Inflammatory macrophage treated with lipopolysaccharide for 1 hour (primary cell): ENCODE measurements around the gene ADCY10.
"Not testable (repeated sequence)": the region's sequence is repeated elsewhere in the genome, so short reads cannot be mapped to it uniquely, and the experiment has no call there.

ENCODE experiments used
- DNase-seq, 2 donors: peaks; one replicate each; pipeline ENCODE4 v3.0.0-alpha.2; 2020 to 2022

The ADCY10 gene

DNA sequence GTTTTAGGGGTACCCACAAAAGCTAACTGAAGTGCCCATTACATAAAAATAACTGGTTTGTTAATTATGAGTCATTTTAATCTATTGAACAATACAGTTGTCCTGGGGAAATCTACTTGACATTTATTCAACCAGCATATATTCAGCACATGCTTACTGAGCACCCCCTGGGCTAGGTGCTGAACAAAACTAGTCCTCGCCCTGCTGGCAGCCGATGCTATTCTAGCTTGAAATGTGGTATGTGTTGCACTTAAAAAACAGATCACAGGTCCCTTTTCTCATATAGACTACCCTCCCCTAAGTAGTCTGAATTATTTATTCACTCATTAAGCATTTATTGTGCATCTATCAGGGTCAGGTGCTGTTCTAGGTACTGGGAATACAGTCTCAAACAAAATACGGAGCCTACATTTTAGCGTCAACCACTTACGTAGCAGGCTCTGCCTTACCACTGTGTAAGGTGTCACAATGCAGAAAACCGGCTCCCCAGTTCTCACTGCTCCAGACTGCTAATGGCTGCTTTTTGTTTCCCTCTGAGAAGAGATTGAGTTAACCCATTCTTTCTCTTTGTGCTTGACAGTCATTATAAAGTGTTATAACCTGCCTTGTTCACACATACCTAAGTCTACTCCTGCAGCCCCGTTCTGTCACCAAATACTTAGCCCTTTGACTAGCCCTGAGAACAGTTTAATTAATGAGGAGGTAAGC is 57.1 kb downstream of the ADCY10 start:
- DNase-seq: no peak

DNA sequence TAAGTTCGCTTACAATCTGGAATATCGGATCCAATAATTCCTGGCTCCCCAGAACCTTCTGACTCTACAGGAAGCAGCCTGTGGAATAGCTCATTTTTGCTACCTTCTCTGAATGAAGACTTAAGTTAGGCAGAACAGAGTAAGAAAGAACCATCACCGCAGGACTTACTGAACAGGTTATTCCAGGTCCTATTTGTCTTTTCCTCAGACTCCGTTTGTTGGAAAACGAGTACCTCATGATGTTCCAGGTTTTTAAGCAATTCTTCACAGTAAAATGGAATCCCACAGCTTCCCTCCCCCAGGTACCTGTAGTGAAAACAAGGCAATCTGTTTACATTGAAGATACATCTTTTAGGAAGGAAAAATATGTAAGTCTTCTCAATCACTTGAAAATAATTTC is 59.8 kb downstream of the ADCY10 start:
- DNase-seq: no peak

DNA sequence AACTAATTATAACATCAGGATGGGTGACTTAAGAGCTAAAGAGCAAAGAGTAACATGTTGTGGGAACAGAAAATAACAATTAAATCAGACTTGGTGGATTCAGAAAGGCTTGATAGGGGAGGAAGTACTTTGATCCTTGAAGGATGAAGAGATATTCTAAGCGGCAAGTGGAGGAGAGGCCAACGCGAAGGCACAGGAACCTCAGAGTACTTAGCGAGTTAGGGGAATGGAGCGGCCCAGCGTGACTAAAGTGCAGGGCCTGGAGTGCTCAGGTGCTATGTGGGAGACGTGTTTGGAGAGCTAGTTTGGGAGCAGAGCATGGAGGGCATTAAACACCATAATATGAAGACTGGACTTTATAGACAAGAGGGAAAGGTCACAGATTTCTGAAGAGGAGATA is 64.3 kb downstream of the ADCY10 start:
- no peak for DNase-seq

DNA sequence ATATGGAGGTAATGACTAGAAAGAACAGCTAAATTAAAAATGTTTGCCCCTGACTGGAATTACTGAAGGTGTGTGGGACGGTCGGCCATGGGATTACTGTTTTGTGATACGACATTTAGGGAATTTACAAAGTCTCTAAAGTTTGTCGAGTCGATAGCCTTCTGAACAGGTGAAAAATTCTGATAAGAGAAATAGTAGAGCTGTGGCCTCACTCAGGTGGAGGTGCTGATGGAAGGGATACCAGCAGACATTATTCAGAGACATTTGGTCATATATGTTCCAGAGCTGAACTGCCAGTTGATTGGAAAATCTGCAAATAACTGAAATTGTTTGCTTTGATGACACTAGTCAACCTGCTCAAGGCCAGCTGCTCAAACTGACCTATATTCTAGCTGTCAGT is 71.1 kb downstream of the ADCY10 start:
- DNase-seq: no peak

DNA sequence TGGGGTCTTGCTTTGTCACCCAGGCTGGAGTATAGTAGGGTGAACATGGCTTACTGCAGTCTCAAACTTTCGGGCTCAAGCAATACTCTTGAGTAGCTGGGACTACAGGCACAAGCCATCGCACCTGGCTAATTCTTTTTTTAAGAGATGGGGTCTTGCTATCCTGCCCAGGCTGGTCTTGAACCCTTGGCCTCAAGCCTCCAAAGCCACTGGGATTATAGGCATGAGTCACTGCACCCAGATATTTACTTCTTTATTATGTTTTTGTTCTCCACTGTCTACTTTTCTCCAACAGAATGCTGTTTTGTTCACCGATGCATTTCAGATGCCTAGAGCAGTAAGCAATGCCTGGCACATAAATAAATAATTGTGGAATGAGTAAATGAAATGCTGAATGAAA is 72.4 kb downstream of the ADCY10 start:
- no peak for DNase-seq

DNA sequence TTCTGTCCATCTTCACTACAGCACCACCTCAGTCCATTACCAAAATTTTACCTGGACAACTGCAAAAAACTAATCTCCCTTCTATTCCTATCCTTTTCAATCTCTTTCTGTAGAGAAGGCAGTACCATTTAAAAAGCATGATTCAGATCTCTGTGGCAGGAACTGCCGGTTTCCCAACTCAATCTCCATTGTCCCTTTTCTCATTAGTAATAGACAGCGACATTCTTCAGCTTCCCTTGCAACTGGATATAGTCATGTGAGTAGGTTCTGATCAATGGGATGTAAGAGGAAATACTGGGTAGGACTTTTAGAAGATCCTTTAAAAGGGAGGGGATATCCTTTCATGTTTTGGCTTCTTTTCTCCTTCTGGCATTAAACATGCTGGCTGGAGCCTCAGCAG is 74.9 kb downstream of the ADCY10 start:
- DNase-seq: no peak

DNA sequence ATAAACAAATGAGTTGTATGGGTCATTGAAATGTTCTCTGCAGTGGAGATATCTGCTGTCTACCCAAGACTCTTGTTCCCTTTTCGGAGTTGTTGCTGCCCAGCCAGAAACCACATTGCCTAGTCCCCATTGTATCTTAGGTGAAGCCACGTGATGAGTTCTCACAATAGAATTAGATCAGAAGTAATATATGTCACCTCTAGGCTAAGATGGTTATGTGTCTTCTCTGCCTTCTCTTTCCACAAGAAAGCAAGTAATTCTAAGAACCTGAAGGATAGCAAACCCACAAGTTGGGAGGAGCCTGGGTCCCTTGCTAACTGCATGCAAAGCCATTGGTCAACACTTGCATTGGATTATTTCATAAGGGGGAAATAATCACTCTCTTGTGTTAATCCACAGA is 76.6 kb downstream of the ADCY10 start:
- DNase-seq: no peak

DNA sequence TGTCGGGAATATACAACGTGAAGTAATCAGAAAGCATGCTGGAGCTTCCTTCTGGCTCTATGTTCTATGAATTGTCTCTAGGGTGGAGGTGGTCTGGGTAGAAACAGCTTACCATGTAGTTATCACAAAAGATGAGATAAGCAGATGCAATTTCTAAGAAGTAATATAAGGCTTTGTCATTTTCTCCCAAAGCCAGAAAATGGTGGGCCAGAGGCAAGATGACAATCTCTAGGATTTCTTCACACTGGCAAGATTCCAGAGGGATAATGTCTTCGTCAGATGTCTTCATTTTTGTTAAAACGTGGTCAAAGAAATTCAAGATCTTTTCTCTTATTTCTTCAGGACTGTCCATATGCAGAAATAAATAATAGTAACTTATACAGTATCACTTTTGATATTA is 77.7 kb downstream of the ADCY10 start:
- DNase-seq: no peak

DNA sequence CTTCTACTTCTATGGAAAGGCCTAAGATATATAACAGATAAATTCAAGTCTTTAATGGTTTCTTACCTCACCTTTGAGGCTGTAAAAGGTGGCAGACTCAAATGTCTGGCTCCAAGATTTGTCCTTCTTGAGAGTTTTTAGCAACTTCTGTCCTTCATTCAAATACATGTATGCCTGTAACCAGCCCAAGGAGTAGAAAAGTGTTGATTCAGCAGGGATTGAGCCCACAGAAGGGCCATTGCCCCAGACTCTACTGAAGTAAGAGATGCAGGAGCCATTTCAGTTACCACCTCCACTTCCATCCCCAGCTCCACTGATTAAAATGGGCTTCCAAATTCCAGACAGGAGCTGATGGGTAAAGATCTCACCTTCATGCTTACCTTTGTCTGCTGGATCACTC is 80.0 kb downstream of the ADCY10 start:
- no peak for DNase-seq

DNA sequence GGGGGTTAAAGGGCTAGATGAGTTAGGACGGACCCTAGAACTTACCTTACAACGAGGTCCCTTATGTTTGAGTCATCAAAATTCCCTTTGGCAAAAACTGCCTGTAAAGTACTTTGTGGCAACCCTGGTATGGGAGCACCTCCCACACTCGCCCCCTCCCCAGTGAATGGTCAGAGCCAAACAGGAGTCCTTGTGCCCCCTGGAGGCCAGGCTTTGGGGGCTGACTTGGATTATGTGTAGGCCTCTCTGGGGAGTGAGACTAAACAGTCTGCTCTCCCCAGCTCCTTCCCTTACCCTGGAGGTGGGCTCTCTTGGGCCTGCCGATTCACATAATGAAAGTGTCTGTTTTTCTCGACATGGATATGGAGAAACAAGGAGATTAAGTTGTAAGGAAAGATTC is 81.2 kb downstream of the ADCY10 start:
- no peak for DNase-seq

DNA sequence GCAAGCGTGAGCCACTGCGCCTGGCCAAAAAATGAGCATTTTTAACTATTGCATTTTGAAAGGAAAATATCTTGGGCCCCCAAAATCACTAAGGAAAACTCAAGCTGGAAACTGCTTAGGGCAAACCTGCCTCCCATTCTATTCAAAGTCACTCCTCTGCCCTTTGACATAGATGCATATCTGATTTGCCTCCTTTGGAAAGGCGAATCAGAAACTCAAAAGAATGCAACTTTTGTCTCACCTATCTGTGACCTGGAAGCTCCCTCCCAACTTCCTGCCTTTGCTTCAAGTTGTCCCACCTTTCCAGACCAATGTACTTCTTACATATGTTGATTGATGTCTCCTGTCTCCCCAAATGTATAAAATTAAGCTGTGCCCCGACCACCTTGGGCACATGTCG is 83.3 kb downstream of the ADCY10 start:
- DNase-seq: not testable (repeated sequence)

DNA sequence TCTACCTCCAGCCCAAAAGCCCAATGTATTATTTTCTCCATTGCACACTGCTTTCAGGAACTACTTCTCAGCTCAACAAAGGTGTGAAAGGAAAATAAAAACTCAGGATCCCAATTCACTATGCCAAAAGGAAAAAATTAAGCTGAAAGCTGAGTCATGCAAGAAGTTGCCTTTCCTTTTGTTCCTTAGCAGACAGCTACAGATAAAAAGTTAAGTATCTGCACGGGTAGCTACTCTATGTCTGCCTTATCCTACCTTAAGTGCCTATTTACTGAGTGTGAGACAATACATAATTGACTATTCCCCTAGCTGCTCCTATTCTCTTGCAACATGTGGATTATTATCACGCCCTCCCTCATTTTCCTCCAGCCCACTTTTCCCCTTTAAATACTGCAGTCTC is 84.1 kb downstream of the ADCY10 start:
- DNase-seq: no peak

DNA sequence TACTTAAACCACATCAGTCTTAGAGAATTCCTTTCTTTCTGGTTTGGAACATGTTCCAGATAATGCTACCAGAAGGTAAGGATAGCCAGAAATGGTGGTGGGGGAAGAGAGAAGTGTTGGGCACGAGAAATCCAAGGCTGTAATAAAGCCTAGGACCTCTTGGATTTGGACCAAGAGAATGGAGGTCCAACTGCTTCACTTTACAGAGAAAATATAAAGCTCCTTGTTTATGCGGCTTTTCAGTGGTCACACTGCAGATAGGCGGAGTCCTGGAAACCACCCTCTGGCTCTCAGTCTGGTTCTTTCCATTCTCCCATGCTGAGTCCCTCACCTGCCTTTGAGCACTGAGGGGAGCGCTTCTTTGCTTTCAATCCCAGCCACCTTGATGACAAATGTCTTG is 87.8 kb downstream of the ADCY10 start:
- DNase-seq: no peak

DNA sequence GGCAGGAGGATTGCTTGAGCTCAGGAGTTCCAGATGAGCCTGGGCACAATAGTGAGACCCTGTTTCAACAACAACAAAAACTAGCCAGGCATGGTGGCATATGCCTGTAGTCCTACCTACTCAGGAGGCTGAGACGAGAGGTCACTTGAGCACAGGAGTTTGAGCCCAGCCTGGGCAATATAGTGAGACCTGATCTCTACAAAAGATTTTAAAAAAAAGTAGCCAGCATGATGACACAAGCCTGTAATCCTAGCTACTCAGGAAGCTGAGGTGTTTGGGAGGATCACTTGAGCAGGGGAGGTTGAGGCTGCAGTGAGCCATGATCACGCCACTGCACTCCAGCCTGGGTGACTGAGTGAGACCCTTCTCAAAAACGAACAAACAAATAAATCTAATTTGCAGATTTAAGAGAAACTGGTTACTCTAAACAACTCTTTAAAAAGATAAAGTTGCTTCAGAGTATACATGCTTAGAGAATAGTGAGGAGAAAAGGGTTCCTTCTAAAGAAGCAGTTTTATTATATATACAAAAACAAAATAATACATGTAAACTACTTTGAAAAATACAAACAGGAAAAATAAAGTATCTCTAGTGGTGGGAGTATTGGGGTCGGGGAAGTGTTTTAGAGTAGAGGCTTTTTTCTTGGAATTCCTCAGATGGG is 88.4 kb downstream of the ADCY10 start:
- DNase-seq: no peak

DNA sequence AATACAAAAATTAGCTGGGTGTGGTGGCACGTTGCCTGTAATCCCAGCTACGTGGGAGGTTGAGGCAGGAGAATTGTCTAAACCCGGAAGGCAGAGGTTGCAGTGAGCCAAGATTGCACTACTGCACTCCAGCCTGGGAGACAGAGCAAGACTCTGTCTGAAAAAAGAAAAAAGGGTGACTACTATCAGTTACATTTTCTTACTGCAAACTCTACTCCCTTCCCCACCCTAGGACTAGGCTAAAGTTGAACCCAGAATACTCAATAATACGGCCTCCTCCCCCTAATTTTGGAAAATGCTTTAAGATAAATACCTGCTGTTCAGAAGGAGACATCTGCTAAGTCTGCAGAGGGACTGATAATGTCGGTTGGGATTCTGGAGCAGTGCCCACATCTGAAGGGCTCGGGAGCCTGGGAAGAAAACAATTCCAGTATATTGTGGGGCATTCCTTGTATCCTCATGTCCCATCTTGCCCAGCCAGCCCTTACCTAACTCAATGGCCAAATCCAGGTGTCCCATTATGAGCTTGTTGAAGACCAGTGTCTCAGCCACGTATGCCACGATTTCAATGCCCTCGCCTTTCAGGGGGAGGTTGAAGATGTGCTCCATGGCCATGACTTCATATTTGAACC is 89.7 kb downstream of the ADCY10 start:
- peak in 1 of 2 donors; percentile 8 for DNase-seq

DNA sequence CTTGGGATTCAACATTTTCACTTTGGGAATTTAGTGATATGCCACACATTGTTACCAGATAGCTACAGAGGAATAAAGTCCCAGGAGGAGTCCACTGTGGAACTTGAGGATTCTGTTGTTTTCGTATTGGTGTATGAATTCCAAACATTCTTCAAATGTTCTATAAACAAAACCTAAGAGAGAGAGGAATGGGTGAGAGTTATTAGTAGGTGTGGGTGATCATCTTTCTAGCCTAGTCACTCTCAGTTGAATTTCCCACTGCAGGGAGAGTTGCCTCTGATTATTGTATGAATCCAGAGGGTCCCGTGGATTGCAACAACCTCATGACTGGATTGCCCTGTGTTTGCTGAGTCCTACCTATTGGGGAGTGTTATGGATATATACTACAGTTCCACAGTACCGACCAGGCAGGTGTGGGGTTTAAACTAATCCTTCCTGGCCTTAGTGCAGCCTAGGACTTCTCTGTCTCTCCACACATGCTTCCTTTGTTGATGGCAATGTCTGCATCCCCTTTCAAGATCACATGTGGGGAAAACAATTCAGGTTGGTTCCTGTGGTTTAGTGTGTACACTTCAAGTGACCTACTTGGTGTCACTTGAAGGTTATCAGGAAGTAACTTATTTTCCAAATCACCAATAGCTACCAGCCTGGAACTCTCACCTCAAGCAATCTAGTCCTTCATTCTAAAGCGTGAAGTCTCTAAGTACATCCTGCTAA is 91.8 kb downstream of the ADCY10 start:
- DNase-seq: no peak

DNA sequence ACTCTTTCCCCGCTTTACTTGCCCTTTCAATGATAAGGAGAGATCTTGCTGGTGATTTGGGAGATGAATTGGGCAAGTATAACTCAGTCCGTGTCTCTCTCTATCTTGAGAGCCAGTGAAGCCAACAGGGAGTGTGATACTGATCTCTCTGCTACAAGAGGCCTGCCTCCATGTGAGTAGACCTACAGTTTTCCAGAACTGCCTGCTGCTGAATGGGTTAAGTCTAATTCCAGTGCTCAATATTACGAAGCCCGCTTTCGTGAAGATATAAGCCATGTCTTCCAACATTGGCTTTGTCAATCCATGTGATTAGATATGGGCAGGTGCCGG is 92.6 kb downstream of the ADCY10 start:
- no peak for DNase-seq

DNA sequence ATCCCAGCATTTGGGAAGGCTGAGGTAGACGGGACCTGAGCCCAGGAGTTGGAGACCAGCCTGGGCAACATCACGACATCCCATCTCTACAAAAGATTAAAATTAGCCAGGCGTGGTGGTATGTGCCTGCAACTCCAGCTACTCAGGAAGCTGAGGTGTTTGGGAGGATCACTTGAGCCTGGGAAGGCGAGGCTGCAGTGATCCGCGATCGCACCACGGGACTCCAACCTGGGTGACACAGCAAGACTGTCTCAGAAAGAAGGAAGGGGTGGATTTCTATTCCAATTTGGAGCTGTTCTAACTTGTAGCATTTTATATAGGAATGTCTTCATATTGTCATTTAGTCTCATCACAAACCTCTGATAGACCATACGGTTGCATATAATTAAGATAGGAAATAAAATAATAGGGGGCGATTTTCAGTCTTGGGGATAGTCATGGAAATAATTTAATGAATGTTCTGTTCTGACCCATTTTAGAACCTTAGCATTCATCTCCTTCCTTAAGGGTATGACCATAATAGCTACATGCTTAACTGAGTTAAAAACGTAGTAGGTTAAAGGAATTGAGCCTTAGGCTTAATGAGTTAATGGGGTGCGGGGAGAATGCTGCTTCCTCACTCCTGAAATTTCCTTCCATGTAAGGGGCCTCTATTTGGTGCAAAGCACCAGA is 93.1 kb downstream of the ADCY10 start:
- DNase-seq: no peak

DNA sequence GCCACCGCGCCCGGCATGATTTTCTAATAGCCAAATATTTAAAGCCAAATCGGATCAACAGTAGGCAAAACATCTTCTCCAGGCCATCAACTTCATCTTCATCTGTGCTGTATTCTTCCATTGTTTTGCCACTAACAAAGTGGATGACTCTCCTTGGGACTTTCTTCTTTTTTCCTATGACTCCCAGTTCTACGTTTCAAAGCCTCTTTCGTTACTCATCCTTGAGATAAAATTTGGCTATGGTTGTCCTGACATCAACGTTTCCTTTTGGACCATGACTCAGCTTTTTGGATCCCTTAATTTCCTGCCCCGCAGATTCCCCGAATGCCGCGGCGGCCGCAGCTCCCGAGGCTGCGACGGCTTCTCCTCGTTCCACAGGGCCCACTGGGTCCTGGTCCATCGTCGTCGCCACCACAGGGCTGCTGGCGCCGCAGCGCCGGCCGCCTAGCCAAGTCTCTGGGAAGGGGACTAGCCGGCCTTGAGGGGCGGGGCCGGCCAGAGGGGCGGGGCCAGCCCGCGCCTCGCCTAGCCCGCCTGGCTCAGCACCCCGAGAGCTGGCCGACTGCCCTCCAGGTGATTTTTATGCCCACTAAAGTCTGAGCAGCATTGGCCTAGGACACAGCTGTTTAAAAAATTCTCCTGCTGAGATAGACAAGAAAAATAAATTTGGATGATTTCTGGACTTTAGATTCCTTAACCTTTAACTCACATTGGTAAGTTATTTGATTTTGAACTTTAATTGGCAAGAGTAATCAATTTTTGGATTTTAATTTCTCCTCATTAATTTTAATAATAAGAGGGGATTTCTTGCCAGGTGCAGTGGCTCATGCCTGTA is 93.9 kb downstream of the ADCY10 start:
- peak; percentile 57 to 66 for DNase-seq

DNA sequence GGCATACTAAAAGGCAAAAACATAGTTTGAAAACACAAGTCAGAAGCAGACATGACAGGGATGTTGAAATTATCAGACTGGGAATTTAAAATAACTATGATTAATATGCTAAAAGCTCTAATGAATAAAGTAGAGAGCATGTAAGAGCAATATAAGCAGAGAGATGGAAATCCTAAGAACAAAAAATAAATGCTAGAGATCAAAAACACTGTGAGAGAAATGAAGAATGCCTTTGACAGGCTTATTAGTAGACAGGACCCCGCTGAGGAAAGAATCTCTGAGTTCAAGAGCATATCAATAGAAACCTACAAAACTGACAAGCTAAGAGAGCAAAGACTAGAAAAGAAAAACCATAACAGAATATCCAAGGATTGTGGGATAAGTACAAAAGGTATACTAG is 98.3 kb downstream of the ADCY10 start:
- no peak for DNase-seq

DNA sequence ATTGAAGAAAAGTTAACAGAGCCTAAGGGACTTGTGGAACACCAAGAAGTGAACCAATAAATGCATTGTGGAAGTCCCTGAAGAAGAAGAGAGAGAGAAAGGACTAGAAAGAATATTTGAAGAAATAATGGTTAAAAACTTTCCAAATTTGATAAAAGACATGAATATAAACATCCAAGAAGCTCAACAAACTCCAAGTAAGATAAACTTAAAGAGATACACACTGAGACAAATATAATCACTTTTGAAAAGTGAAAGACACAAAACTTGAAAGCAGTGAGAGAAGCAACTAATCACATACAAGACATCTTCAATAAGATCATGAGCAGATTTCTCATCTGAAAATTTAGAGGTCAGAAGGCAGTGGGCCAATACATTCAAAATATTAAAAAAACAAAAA is 101.0 kb downstream of the ADCY10 start:
- DNase-seq: no peak

DNA sequence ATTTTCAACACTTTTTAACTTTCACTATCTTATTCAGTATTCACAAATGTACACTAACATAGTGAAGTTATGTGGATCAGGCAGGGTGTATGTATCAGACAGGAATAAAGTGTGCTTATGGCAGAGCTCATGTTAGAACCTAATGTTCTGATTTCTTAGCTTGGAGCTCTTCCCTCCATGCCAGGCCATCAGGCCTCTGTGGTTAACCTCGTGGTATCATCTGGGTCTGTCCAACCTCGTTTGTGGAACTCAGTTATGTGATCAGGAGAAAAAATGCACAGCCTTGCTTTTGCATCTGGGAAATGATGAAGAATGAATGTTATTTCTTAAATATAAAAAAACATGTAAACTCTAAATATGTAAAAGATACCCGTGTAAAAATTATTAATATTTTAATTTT is 105.2 kb downstream of the ADCY10 start:
- DNase-seq: no peak
